ENCODE measurements around the gene AVEN.

AVEN gene

DNA sequence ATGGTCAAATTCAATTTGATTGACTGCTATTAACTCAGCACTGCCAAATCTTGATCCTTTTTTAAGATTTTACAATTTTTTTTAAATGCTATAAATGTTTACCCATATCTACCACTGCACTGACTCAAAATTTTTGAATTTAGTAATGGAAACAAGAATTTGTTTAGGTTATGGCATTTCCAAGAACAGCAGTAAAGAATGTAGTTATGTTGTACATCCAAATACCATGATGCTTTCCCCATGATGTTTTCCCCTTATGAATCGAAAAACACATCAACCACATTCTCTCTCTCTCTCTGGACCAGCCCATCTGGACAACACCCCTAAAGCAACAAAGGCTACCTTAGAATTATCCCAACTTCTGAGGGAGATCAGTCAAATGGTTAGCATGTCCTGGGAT, 56.5 kb downstream of the AVEN start:
- DNase-seq, result no peak

DNA sequence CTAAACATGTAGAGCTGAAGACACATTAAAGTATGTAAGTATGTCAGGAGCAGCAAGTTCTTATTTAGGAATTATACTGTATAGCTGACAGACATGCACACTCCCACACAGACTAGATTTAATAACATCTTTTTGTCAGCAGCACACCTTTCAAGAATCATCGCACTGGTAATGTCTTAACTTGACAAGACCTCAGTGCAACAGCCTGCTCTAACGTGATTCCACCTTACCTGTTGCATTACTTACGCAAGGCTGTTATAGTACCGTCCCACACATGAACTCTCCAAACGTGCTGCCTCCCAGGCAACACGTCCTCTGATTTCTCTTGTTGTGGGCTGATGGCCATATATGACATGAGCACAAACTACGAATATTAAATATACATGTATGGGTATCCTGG, 58.8 kb downstream of the AVEN start:
- DNase-seq, result no peak

DNA sequence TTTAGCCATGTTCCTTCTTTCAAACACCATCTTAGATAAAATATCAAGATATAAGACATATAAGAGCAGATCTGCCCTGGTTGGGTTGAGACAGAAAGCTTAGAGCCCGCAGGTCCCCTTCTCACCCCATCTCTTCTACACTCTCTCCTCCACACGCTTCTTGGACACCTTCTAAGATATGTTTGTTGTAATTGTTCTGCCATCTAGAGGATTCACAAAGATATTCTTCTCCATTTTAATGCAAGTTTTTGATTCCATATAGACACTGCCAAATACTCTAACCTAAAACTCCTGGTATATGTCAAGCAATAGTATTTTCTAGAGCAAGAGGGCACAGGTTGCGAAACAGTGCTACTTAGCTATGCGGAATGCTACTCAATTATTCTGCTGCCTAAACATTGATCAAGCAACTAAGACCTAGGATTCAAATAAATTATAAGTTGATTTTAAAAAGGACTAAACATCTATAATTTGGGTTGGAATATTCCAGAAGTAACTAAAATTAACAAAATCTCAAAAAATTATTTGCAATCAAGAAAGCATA, 63.9 kb downstream of the AVEN start:
- DNase-seq, result peak in 1 of 4 experiments; percentile 6

DNA sequence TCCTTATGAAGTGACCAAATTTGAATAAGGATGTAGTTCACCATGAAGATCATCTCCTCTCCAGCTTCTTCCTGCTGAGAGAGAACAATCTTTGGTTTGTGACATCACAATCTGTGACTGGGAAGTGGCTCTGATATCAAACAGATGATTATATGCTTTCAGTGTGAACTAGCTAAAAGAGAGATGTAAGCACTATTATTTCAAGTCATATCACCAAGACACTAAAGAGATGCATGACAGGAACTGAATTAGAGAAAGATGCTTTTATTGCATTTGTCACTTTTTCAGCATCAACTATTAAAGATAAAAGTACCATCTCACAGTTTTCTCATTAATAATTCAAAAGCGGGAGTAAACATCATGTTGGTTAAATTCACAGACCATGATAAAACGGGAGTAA, 67.2 kb downstream of the AVEN start:
- DNase-seq, result no peak

DNA sequence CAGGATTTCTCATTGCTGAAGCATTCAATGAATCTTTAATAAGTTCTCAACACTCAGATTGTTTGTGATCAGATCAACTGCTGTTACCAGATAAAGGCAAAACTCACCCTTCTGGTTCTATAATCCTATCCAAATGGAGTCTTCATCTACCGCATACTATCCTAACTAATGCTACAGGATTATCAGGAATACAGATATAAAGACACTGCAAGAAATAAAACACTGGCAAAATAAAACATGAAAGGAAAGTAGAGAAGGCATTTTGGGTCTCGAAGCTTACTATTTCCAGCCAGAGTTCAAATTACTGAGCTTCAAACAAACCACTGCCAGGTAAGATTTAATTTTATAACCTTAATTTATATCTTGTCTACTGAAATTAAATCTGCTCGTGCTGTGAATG, 70.2 kb downstream of the AVEN start:
- no peak for DNase-seq

DNA sequence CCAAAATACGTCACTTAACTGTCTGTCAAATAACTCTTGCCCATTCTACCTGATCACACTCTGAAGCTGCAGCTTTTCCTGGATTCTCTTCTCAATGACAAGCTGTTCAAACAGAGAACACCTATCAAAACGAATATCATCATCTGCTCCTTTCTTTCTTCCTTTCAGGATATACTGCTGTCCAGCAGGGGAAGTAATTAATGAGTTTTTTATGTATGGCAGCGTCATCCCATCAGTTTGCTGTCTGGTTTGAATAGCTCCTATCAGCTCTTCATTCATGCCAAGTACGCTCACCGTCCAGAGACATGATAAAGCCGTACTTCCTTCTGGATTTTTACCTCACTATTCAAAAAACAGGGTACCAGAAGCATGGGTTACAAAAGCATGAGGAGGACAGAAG, 70.8 kb downstream of the AVEN start, which contains the start of gene CHRM5:
Gene CHRM5 (plus strand): TSS at position 274 of the 400 bp plus-strand sequence. CDS start 94,221 bp downstream, outside the sequence.
- no peak for DNase-seq

DNA sequence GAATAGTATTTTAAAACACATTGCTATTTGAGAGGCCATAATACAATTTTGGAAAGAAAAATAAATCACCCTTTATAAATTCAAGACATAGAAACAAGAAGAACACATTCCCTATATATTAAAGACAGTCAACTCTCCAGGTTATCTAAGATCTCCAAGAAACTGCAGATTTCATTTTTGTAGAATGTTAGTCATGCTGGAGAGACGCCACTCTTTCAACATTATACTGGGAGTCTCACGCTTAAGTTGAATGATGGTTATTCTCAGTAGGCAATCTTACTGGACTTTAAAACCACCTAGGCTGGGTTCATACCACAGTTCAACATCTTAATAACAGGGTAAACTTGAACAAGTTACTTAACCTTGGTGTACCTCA, 74.4 kb downstream of the AVEN start:
- no peak for DNase-seq

DNA sequence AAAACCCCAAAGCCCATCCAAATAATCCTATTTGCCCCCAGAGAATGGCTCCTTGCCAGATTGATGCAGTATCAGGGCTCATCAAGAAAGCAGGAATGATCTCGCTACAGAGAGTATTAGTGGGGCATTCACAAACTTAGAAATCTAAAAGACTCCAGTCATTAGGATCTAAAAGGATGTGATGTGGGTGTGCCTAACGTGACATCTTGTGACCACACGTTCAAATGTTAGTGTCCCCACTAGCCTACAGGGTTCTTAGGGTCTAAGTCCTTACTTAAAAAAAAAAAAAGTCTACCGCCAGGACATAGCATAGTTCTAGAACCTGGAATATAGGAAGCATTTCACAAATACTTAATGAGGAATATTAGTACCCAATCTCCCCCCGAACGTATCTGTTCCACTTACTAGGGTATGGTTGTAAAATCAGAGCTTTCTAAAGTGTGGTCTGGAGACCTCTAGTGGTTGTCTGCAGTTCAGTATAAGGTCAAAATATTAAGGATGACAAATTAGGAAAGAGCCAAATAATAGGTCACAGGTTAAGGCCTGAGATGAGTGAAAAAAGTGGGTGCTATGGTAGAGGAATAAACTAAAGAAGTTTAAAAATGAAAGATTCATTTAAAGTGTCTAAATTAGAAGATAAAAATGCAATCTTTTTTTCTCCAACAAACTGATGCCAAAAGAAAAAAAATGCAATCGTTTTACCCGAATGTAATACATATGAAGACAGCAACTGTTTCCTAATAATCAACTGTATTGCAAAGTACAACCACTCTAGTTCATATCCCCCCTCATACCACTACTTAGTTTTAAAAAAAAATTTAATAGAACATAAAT, 75.0 kb downstream of the AVEN start:
- peak; percentile 9 to 58 (median 42) for DNase-seq

DNA sequence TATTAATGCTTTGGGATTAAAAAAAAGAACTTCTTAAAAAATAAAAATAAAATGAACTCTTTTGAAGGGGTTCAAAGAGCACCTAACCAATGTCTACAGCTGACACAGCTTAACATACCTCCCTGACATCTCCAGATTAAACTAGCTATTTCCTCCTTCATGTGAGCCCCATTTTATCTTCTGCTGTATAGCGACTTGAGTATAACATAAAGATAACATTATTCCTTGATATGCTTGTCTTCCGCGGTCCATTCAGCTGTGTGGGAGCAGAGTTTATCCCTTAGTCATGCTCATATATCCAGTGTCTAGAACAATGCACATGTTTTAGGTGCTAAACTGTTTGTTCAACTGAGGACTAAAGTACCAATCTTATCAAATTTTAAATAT, 78.5 kb downstream of the AVEN start:
- no peak for DNase-seq

DNA sequence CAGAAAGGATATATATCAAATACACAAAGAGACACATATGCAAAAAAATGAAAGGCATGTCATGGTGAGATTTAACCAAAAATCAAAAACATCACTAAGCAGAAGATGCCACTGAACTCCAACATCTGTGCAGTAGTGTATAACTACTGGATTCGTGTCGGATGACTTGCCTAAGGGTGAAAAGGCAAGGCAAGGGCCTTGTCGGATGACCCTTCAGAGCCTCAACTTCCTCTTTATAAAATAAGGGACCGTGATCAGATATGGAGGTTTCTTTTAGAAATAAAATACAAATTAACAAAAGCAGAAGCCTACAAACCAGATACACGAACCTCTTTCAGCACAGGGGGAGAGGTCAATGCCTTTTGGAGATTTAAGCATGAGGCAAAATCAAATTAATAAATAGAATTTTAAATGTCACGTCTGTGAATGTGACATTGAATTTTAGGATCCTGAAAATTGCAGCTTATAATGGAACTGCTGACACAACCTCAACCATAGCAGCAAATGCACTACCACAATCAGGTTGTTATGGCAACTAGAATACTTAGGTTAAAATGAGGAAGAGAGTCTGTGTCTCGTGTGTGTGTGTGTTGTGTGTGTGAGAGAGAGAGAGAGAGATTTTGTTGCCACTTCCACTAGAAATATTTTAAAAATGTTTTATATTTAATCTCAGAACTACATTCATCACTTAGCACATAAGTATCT, 79.0 kb downstream of the AVEN start:
- DNase-seq, result peak; percentile 40 to 84 (median 62)

DNA sequence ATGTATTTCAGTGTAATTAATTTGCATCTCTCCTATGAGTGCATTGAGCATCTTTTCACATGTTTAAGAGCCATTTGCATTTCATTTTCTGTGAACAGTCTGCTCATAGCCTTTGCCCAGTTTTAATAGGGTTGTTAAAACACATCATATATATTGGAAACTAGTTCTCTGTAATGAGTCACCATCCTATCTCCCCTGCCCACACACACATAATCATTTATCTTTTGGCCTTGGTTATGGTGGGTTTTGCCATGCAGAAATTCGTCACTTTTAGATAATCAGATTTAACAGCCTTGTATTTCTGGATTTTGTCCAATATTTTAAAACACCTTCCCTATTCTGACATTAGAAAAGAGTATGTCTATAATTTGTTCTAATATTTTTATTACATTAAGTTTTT, 82.6 kb downstream of the AVEN start:
- no peak for DNase-seq

DNA sequence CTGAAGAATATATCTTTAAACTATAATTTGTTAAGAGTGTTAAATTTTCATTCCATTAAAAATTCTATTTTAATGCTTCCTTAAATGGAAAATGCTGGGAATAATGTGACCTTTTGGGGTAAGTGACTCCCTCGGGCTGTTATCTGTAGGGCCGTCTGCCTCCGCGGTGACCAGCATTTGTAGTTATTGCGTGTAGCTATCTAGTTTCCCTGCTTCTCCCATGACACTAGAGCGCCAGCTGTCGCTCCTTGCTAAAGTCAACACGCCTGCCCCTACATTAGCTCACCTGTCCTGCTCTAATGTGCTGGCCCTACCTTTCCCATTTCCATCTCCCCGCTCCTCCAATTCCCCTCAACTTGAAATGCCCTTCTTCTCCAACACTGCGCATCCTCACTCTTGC, 83.1 kb downstream of the AVEN start:
- no peak for DNase-seq

DNA sequence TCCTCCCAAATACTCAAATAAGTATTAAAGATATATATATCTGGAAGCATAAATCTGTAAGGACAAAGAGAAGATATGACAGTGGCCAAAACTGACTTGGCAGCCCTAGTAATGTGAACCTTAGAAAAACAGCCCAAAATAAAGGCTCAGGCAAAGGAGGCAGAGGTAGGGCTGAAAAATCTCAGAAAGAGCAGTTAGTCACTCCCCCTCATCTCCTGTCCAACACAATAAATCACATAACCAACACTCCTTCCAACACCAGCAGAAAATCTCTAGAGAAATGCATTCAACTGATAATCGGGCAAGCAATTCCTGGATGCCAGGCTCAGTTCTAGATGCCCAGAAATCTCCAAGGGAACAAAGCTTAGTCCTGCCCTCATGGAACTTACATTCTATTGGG, 92.9 kb downstream of the AVEN start:
- no peak for DNase-seq

DNA sequence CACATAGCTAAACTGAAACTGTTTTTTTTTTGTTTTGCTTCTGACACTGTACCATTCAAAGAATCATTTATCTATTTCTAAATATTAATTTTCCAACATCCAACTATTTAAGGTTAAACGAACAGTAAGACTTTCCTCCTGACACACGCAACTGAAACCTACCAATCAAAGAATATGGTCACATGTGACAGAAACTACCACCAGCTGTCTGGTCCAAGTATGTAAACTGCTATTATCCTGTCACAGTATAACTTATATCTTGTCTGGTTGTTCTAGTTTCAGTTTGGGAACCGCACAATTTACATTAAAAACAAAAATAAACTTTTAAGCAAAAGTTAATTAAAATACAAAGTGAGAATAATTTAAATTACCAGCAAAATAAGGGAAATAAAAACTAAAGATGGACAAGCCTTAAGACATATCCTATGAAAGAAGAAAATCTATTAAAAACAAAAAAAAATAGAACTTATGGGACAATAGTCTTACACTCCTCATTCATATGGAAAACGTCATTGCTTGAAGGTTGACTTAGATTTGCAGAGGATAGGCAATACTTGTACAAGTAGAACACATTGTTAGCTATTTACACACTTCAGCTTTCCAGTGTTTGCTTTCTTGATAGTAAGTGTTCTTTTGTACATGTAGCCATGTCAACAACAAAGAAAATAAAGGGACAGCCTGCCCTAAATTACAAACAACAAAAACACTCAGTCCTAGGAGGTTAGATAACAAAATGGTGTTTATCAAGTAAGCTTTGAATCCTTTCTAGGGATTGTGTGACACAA, 97.5 kb downstream of the AVEN start:
- no peak for DNase-seq

DNA sequence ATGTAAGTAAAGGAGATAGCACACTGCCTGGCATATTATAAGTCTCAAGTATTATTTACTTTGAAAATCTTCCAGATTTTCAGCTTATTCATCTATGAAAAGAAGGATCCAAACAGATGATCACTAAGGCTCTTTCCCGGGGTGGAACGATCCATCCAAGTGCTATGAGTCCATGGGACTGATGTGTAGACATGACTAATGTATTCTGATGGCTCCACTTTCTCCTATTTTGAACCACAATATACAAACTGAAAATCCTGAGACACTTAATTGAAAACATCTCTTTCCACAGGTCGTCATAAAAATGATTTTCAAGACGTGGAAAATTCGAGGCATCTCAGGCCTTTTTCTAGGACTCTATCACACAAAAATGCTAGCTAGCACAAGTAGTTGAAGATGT, 104.1 kb downstream of the AVEN start:
- no peak for DNase-seq

DNA sequence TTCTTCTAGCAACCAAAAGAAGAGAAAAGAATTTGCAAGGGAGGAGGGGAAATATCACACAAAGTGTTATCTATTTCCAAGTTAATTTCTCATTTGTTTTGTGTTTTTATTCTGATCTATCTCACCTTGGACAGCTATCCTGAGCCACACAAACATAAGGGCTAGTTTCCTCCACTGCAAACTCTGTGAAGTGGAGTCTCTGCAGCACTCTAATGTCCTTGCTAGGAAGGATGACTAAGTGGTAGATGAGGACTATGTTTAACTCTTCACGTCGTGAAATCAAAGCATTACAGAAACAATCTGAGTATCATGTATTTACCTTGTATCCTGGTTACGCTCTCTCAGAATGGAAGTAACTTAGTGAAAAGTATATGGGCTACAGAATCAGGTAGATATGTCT, 104.6 kb downstream of the AVEN start:
- DNase-seq, result no peak

DNA sequence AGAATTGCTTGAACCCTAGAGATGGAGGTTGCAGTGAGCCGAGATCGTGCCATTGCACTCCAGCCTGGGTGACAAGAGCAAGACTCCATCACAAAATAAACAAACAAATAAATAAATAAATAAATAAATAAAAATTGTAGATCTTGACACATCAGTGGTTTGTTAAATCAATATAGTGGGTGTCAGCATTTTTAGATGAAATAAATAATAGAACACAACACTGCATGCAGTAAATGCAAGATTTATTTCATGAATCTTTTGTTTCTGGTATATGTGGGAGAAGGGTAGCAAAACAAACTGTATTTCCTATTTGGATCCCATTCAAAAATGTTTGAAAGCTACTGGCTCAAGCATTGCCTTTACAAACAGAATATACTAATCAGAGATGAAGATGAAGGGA, 106.3 kb downstream of the AVEN start:
- no peak for DNase-seq

DNA sequence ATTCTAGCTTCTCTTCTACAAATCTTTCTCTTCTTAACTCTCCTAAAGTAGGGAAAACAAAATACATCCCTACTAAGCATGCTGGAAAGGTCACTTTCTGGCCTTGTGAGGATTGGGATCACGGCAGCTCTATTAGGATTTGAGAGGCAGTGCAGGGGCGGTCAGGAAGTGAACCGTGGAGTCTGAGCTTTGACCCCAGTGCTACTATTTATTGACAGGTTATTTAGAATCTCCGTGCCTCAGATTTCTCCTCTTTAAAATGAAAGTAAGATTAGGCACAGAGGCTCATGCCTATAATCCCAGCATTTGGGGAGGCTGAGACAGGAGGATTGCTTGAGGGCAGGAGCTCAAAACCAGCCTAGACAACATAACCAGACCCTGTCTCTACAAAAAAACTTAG, 112.7 kb downstream of the AVEN start:
- no peak for DNase-seq

DNA sequence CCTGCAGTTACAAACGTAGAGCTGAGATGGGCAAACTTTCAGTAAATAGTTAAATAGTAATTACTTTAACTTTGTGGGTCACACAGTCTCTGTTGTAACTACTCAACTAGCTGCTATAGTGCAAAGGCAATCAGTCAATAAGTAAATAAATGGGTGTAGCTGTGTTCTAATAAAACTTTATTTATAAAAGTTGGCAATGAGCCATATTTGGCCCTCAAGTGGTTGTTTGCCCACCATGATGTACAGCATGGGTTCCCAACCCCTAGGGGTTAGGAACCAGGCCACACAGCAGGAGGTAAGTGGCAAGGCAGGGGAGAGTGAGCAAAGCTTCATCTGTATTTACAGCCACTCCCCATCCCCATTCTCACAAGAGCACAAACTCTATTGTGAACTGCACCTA, 115.6 kb downstream of the AVEN start:
- no peak for DNase-seq

DNA sequence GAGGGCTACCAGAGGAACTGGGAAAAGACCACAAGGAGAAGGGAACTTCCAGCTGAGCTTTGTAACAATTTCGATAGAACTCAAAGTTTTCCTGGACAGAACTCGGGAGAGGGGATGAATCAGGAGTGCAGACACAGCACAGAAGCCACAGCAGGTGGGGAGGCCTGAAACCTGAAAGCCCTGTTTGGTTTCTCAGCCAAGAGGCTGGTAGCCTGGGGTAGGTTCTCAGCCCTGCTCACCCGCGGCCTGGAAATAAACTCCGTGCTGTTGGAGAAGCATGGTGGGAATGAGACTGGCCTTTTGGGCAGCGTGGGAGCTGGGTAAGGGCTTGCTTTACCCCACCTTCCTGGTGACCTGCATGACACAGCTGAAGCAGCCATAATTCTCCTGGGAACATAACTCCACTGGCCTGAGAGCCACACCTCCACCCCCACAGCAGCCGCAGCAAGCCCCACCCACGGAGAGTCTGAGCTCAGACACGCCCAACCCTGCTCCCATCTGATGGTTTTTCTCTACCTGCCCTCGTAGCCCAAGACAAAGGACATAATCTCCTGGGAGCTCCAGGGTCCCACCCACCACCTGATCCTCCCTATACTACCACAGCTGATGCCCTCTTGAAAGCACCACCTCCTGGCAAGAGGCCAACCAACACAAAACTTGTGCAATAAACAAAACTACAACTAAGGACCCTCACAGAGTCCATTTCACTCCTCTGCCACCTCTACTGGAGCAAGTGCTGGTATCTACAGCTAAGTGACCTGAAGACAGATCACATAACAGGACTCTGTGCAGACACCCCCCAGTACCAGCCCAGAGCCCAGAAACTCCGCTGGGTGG, 123.2 kb downstream of the AVEN start:
- DNase-seq, result peak in 1 of 4 experiments; percentile 2

DNA sequence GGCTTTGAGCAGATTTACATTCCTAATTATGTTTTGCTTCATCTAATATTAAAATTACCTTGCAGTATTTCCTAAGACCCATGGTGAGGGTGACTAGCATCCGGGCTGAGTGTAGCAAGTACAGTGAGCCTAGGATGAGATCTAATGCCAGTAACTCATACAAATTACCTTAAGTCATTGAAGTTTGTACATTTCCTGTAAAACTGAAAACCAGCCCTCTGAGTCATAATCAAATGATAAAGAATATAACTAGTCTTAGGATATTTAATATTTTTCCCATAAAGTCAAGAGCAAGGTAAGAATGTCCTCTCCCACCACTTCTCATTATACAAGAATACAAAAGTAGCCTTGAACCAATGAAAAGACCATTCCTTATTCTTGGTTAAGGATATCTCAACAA, 125.5 kb downstream of the AVEN start:
- DNase-seq, result no peak

DNA sequence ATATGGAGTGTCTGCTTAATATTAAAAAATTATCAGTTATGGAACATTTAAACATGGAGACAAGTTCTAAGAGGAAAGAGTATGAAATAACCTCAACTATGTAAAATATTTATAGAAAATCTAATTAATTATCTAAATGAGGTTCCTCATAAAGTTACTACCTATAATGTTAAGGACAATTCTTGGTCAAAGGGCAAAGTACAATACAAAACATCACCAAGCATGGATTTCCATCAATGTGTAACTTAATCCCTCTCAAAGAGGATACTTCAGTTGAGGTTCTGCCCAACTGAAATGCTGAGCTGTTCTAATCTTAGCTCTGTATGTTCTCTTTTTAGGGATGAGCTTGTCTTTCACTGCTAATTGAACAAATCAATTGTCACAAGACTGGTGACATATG, 126.7 kb downstream of the AVEN start:
- peak in 1 of 4 experiments; percentile 4 for DNase-seq

All from suppressor macrophage (primary cell).